Measurements from ENCODE around the gene SECISBP2. TPM values are rescaled to one million over a fixed set of nuclear protein-coding genes. Genes with fewer than 3 reads are reported as not detected.
"Not testable (repeated sequence)": the region's sequence is repeated elsewhere in the genome, so short reads cannot be mapped to it uniquely, and the experiment has no call there.

The SECISBP2 gene
- total RNA-seq, 6 experiments from 2014 or later, result 13.8 to 20.3 (median 17.3) TPM

GRCh38 chr9:89277454-89277853 lies 40.8 kb upstream of the SECISBP2 start:
- no peak for DNase-seq
- Mint-ChIP-seq H3K27me3 (ENCODE audit: insufficient read depth) (peaks cover 2% of the 10 kb centered on the region; the same call in 1 of the 2 replicates), H3K9me3 (peaks cover 28% of the 10 kb centered on the region), H3K36me3 (ENCODE audit: low read depth) (peaks cover 27% of the 10 kb centered on the region), H3K4me1 (ENCODE audit: low read depth) (peaks cover 47% of the 10 kb centered on the region), H3K4me3 (no peak overlapping the region), H3K27ac (no peak overlapping the region)
- no peak for TF ChIP-seq CTCF (IDR thresholded peaks at IDR 0.05)

GRCh38 chr9:89278551-89278950 lies 39.7 kb upstream of the SECISBP2 start:
- peaks cover 2% of the 10 kb centered on the region; the same call in 1 of the 2 replicates for H3K27me3 Mint-ChIP-seq (ENCODE audit: insufficient read depth)
- no peak for DNase-seq
- peaks cover 18% of the 10 kb centered on the region for H3K36me3 Mint-ChIP-seq (ENCODE audit: low read depth)
- no peak overlapping the region for H3K4me3 Mint-ChIP-seq
- H3K9me3 Mint-ChIP-seq, result peaks cover 17% of the 10 kb centered on the region
- peaks cover 47% of the 10 kb centered on the region for H3K4me1 Mint-ChIP-seq (ENCODE audit: low read depth)
- no peak overlapping the region for H3K27ac Mint-ChIP-seq
- no peak for TF ChIP-seq CTCF (IDR thresholded peaks at IDR 0.05)

GRCh38 chr9:89278997-89279739 lies 39.1 kb upstream of the SECISBP2 start:
- H3K27ac Mint-ChIP-seq, result no peak overlapping the region
- H3K36me3 Mint-ChIP-seq (ENCODE audit: low read depth), result peaks cover 12% of the 10 kb centered on the region
- peaks cover 2% of the 10 kb centered on the region; the same call in 1 of the 2 replicates for H3K27me3 Mint-ChIP-seq (ENCODE audit: insufficient read depth)
- peaks cover 10% of the 10 kb centered on the region for H3K9me3 Mint-ChIP-seq
- H3K4me1 Mint-ChIP-seq (ENCODE audit: low read depth), result peaks cover 45% of the 10 kb centered on the region
- DNase-seq, result peak; percentile 61
- peak; percentile 90 for TF ChIP-seq CTCF (IDR thresholded peaks at IDR 0.05)
- no peak overlapping the region for H3K4me3 Mint-ChIP-seq

GRCh38 chr9:89281106-89281505 lies 37.2 kb upstream of the SECISBP2 start:
- peaks cover 2% of the 10 kb centered on the region; the same call in 1 of the 2 replicates for H3K27me3 Mint-ChIP-seq (ENCODE audit: insufficient read depth)
- H3K4me3 Mint-ChIP-seq, result no peak overlapping the region
- H3K4me1 Mint-ChIP-seq (ENCODE audit: low read depth), result peaks cover 30% of the 10 kb centered on the region
- DNase-seq, result no peak
- no peaks in the 10 kb centered on the region for H3K9me3 Mint-ChIP-seq
- no peak for TF ChIP-seq CTCF (IDR thresholded peaks at IDR 0.05)
- H3K36me3 Mint-ChIP-seq (ENCODE audit: low read depth), result no peaks in the 10 kb centered on the region
- H3K27ac Mint-ChIP-seq, result no peak overlapping the region

- H3K27me3 Mint-ChIP-seq (ENCODE audit: insufficient read depth); H3K27ac Mint-ChIP-seq; DNase-seq; H3K36me3 Mint-ChIP-seq (ENCODE audit: low read depth); H3K9me3 Mint-ChIP-seq: not testable (repeated sequence)
- Mint-ChIP-seq H3K4me1 (ENCODE audit: low read depth) (peaks cover 17% of the 10 kb centered on the region), H3K4me3 (peak overlapping the region; percentile 22; the same call in 1 of the 2 replicates)
These were observed 35.9 kb upstream of the SECISBP2 start for GRCh38 chr9:89282248-89282968.

GRCh38 chr9:89284076-89284475 lies 34.2 kb upstream of the SECISBP2 start:
- H3K4me3 Mint-ChIP-seq, result no peak overlapping the region
- DNase-seq, result no peak
- H3K9me3 Mint-ChIP-seq, result no peaks in the 10 kb centered on the region
- H3K27me3 Mint-ChIP-seq (ENCODE audit: insufficient read depth), result peaks cover 2% of the 10 kb centered on the region; the same call in 1 of the 2 replicates
- no peaks in the 10 kb centered on the region for H3K36me3 Mint-ChIP-seq (ENCODE audit: low read depth)
- no peak for TF ChIP-seq CTCF (IDR thresholded peaks at IDR 0.05)
- peaks cover 15% of the 10 kb centered on the region for H3K4me1 Mint-ChIP-seq (ENCODE audit: low read depth)
- no peak overlapping the region for H3K27ac Mint-ChIP-seq

Measured in HFFc6 (cell line).